CD4-positive, alpha-beta memory T cell (primary cell): ENCODE data around the gene MGAT4A. TPM values are rescaled to one million over a fixed set of nuclear protein-coding genes. Genes with fewer than 3 reads are reported as not detected.

ENCODE experiments used
- CTCF ChIA-PET: fragments of 350-600 bp; sonication (Branson Sonifier 250); formaldehyde crosslinking; loops from one replicate; lab custom pipeline; 2021; ENCODE audit warnings: inconsistent platforms; ENCODE audit not compliant: partially characterized antibody; lab: Charles Lee
- POLR2A ChIA-PET: fragments of 350-600 bp; sonication (Branson Sonifier 250); formaldehyde crosslinking; loops from one replicate; lab custom pipeline; 2021; ENCODE audit not compliant: partially characterized antibody; lab: Charles Lee
- DNase-seq, 5 donors: peaks; one replicate each; pipeline versions ENCODE4 v3.0.0 to v3.0.0-alpha.2; 2020 to 2022; ENCODE audit warnings: mixed read lengths in 1 of 5
- H3K27ac ChIP-seq: one replicate; pipeline ENCODE4 v1.7.0; 2013; ENCODE audit warnings: low read depth, low read length
- H3K27me3 ChIP-seq: 2 replicates; pipeline ENCODE4 v1.7.0; 2013; ENCODE audit warnings: mild to moderate bottlenecking, low read length, moderate library complexity; ENCODE audit not compliant: insufficient read depth
- H3K36me3 ChIP-seq: 2 replicates; pipeline ENCODE4 v1.7.0; 2013; ENCODE audit warnings: mild to moderate bottlenecking, low read length, moderate library complexity; ENCODE audit not compliant: insufficient read depth
- H3K4me1 ChIP-seq: 2 replicates; pipeline ENCODE4 v1.7.0; 2013; ENCODE audit warnings: mild to moderate bottlenecking, low read length, moderate library complexity; ENCODE audit not compliant: insufficient read depth
- H3K4me3 ChIP-seq, 2 donors: one replicate each; pipeline ENCODE4 v1.7.0; 2013; ENCODE audit warnings: low read length in 2 of 2, mild to moderate bottlenecking in 1 of 2
- H3K9me3 ChIP-seq, 2 donors: one replicate each; pipeline ENCODE4 v1.7.0; 2013; ENCODE audit warnings: low read length in 2 of 2, control low read depth in 1 of 2; ENCODE audit not compliant: control insufficient read depth in 1 of 2
- H3K27ac Mint-ChIP-seq, 7 donors: one replicate each; pipeline ENCODE4 v1.8.0; 2020 to 2021; ENCODE audit warnings: mixed read lengths in 7 of 7, mild to moderate bottlenecking in 6 of 7, inconsistent platforms in 3 of 7, moderate library complexity in 3 of 7
- H3K27me3 Mint-ChIP-seq, 2 donors: one replicate each; pipeline ENCODE4 v1.8.0; 2020 to 2021; ENCODE audit warnings: mixed read lengths in 2 of 2
- H3K36me3 Mint-ChIP-seq, 2 donors: one replicate each; pipeline ENCODE4 v1.8.0; 2020 to 2021; ENCODE audit warnings: mixed read lengths in 2 of 2, inconsistent platforms in 1 of 2, mild to moderate bottlenecking in 1 of 2
- H3K4me1 Mint-ChIP-seq, 4 donors: one replicate each; pipeline ENCODE4 v1.8.0; 2020 to 2021; ENCODE audit warnings: mixed read lengths in 4 of 4, mild to moderate bottlenecking in 1 of 4
- H3K4me3 Mint-ChIP-seq, 8 donors: one replicate each; pipeline ENCODE4 v1.8.0; 2020 to 2021; ENCODE audit warnings: mixed read lengths in 8 of 8, mild to moderate bottlenecking in 7 of 8, moderate library complexity in 6 of 8, inconsistent platforms in 3 of 8
- H3K9me3 Mint-ChIP-seq, 8 donors: one replicate each; pipeline ENCODE4 v1.8.0; 2020 to 2021; ENCODE audit warnings: mixed read lengths in 8 of 8, mild to moderate bottlenecking in 5 of 8, inconsistent platforms in 3 of 8, moderate library complexity in 1 of 8
- intact Hi-C: fragments of 100-400 bp; cut with micrococcal nuclease; formaldehyde crosslinking; loops from one replicate; pipeline ENCODE4 v1.15.1; 2023
- polyA plus RNA-seq, 2 donors: library from polyadenylated mRNA; unstranded; fragments of 300-500 nt; fragmentation: Illumina TruSeq; gene quantifications; one replicate each; pipeline ENCODE4 v1.2.3, GENCODE V29; 2021
- total RNA-seq, 2 experiments: library from RNA; stranded (reverse); gene quantifications; one replicate each; pipeline ENCODE4 v1.2.3, GENCODE V29; 2021

Gene MGAT4A
- total and polyA plus RNA-seq, 4 experiments from 2014 or later, result 223 to 336 (median 263) TPM

DNA sequence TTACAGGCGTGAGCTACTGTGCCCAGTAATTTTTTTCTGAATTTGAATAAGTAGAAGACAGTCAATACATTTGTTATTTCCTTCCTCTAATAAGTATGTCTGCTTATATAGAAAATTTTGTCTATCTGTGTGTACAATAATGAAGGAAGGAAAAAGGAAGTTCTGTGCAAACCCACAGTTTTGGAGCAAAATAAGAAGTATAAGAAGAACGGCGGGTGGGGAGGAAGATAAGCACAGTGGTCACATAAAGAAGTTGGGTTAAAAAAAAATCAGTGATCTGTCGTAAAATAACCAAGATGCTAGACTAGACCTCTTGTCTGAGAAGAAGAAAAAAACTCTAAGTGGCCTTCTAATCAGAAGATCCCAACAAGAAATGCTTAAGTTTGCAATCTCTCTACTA, 20.2 kb downstream of the MGAT4A start:
- Mint-ChIP-seq H3K4me3 (peak overlapping the region; percentile 46 to 84 (median 73)), H3K4me1 (peaks cover 65 to 91% (median 77%) of the 10 kb centered on the region in 4 donors), H3K27me3 (no peaks in the 10 kb centered on the region), H3K36me3 (peaks cover 21 to 54% of the 10 kb centered on the region in 2 donors), H3K27ac (peak overlapping the region; percentile 26 to 89 (median 70)), H3K9me3 (no peaks in the 10 kb centered on the region)
- Histone ChIP-seq H3K27ac (no peak overlapping the region), H3K36me3 (no peaks in the 10 kb centered on the region), H3K9me3 (no peaks in the 10 kb centered on the region), H3K4me1 (peaks cover 90% of the 10 kb centered on the region), H3K27me3 (no peaks in the 10 kb centered on the region), H3K4me3 (no peak overlapping the region)
- intact Hi-C loops, result loop anchor here (1.0 kb wide), 1 partner anchor 8 kb away; no protein-coding TSS in a partner anchor
- CTCF ChIA-PET, result interaction anchor here (0.6 to 1.4 kb wide), 3 partner anchors 12 to 61 kb away, joined by 3 to 5 read pairs (median 4); no protein-coding TSS in a partner anchor
- DNase-seq, result no peak
- POLR2A ChIA-PET, result interaction anchor here (0.6 to 7.3 kb wide), 4 partner anchors 17 to 61 kb away, joined by 3 to 84 read pairs (median 6); partner anchors contain the start of gene MGAT4A

DNA sequence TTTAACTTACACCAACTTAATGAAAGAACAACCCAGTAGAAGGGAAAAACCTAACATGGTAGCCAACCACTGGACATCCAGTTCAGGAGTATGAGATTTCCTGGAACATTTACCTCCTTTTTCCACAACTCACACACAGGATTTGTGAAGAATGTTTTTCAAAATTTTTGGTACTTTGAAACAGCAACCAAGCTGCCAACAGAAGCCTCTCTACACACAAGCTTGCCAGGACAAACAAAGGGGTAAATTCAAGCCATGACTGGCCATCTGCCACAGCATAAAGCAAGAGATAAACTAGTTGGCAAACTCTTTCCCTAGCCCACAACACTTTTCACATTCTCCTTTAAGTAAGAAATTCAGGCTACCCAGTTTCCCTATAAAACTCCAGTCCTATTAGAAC, 21.4 kb downstream of the MGAT4A start:
- no peaks in the 10 kb centered on the region for H3K27me3 ChIP-seq
- Mint-ChIP-seq H3K36me3 (peaks cover 27 to 57% of the 10 kb centered on the region in 2 donors), H3K4me3 (peak overlapping the region in 7 of 8 donors; percentile 61 to 84 (median 69)), H3K9me3 (no peaks in the 10 kb centered on the region), H3K27me3 (no peaks in the 10 kb centered on the region), H3K4me1 (peaks cover 67 to 89% (median 77%) of the 10 kb centered on the region in 4 donors), H3K27ac (peak overlapping the region; percentile 25 to 96 (median 63))
- POLR2A ChIA-PET, result interaction anchor here (0.9 to 7.3 kb wide), 3 partner anchors 18 to 53 kb away, joined by 3 to 84 read pairs (median 8); partner anchors contain the start of gene MGAT4A
- intact Hi-C loops, result no loop called here
- no peak overlapping the region for H3K27ac ChIP-seq
- H3K36me3 ChIP-seq, result no peaks in the 10 kb centered on the region
- no peak overlapping the region for H3K4me3 ChIP-seq
- no peaks in the 10 kb centered on the region for H3K9me3 ChIP-seq
- DNase-seq, result no peak
- CTCF ChIA-PET, result interaction anchor here (1.0 to 1.4 kb wide), 3 partner anchors 15 to 123 kb away, joined by 4 to 5 read pairs (median 4); no protein-coding TSS in a partner anchor
- peaks cover 89% of the 10 kb centered on the region for H3K4me1 ChIP-seq

GRCh38 chr2:98708396-98709186, 22.3 kb downstream of the MGAT4A start:
- CTCF ChIA-PET, result interaction anchor here (2.2 to 2.5 kb wide), 2 partner anchors 59 to 114 kb away, joined by 5 to 8 read pairs; no protein-coding TSS in a partner anchor
- Mint-ChIP-seq H3K9me3 (no peaks in the 10 kb centered on the region), H3K27ac (peak overlapping the region; percentile 20 to 96 (median 63)), H3K36me3 (peaks cover 23 to 57% of the 10 kb centered on the region in 2 donors), H3K27me3 (no peaks in the 10 kb centered on the region), H3K4me1 (peaks cover 66 to 89% (median 75%) of the 10 kb centered on the region in 4 donors), H3K4me3 (peak overlapping the region in 6 of 8 donors; percentile 65 to 84 (median 73))
- Histone ChIP-seq H3K36me3 (no peaks in the 10 kb centered on the region), H3K27ac (no peak overlapping the region), H3K4me3 (no peak overlapping the region), H3K27me3 (no peaks in the 10 kb centered on the region), H3K4me1 (peaks cover 89% of the 10 kb centered on the region), H3K9me3 (no peaks in the 10 kb centered on the region)
- POLR2A ChIA-PET, result interaction anchor here (1.3 to 7.3 kb wide), 4 partner anchors 11 to 45 kb away, joined by 3 to 84 read pairs (median 6); partner anchors contain the start of gene MGAT4A
- no peak for DNase-seq
- intact Hi-C loops, result no loop called here

DNA sequence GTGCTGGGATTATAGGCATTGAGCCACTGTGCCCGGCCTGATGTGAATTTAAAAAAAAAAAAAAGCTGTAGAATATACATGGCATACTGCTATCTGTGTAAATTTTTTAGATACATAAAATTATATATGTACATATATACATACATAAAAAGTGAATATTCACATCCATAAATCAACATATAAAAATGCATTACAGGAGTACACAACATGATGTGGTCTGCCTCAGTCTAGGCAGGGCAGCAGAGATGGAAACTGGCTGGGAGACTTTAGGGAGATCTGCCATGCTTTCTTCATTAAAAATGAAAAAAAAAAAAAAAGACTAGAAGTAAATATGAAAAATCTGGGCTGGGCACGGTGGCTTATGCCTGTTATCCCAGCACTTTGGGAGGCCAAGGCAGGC, 24.3 kb downstream of the MGAT4A start:
- Mint-ChIP-seq H3K9me3 (no peaks in the 10 kb centered on the region), H3K27ac (peak overlapping the region in 3 of 7 donors; percentile 64 to 67 (median 67)), H3K27me3 (no peaks in the 10 kb centered on the region), H3K4me3 (peak overlapping the region in 5 of 8 donors; percentile 10 to 64 (median 43)), H3K4me1 (peaks cover 69 to 91% (median 78%) of the 10 kb centered on the region in 4 donors), H3K36me3 (peaks cover 36 to 60% of the 10 kb centered on the region in 2 donors)
- Histone ChIP-seq H3K4me3 (no peak overlapping the region), H3K4me1 (peaks cover 89% of the 10 kb centered on the region), H3K36me3 (no peaks in the 10 kb centered on the region), H3K27ac (no peak overlapping the region), H3K9me3 (no peaks in the 10 kb centered on the region), H3K27me3 (no peaks in the 10 kb centered on the region)
- intact Hi-C loops, result no loop called here
- no peak for DNase-seq
- POLR2A ChIA-PET, result interaction anchor here (0.9 to 7.3 kb wide), 3 partner anchors 21 to 103 kb away, joined by 3 to 84 read pairs (median 3); partner anchors contain the start of gene MGAT4A
- CTCF ChIA-PET, result interaction anchor here (1.0 to 3.7 kb wide), 6 partner anchors 11 to 57 kb away, joined by 3 to 16 read pairs (median 4); no protein-coding TSS in a partner anchor

DNA sequence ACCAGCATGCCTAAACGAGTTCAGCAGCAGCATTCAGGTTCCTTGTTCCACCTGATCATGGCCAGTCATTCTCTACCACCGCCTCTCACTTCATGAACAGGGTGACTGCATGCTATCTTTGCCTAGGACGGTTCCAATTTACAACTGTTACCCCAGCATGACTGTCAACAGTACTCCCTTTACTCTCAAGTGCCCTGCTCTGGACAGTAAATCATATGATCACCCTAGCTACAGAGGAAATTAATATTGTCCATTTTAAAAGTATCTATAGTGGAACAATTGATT, 25.7 kb downstream of the MGAT4A start:
- intact Hi-C loops, result no loop called here
- H3K27ac Mint-ChIP-seq, result peak overlapping the region; percentile 54 to 89 (median 85)
- POLR2A ChIA-PET, result interaction anchor here (1.0 to 1.6 kb wide), 3 partner anchors 13 to 56 kb away, joined by 3 to 5 read pairs (median 4); no protein-coding TSS in a partner anchor

DNA sequence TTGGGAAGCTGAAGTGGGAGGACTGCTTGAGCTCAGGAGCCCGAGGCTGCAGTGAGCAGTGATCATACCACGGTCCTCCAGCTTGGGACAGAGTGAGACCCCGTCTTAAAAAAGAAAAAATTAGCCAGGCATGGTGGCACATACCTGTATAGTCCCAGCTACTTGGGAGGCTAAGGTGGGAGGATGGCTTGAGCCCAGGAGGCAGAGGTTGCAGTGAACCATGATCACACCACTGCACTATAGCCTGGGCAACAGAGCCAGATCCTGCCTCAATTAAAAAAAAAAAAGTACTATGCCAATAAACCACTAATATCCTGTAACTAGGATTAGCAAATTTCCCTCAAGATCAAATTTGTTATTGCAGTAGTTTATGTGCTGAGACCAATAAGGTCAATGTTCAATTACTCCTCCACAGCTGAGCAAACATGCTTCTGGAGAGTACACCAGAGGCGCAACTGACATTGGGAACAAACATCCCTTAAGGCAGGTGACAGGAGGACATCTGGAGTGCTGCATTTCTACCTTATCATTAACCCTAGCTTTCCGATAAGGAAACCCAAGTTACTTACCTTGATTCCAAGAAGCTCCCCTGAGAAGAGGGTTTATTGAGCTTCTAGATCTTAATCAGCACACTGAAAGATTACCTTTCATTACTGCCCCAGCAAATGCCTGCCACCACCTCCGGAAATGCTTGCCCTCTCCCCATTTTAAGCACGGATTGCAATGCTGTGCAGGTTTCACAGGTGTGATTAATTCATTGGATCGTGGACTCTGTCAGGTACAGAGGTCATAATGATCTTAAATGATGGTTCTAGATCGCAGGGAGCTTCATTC, 26.2 kb downstream of the MGAT4A start:
- H3K36me3 ChIP-seq, result peaks cover 3% of the 10 kb centered on the region
- Mint-ChIP-seq H3K4me1 (peaks cover 60 to 84% (median 73%) of the 10 kb centered on the region in 4 donors), H3K9me3 (no peaks in the 10 kb centered on the region), H3K27ac (peak overlapping the region; percentile 54 to 89 (median 85)), H3K27me3 (no peaks in the 10 kb centered on the region), H3K4me3 (peak overlapping the region in 6 of 8 donors; percentile 26 to 76 (median 62)), H3K36me3 (peaks cover 29 to 55% of the 10 kb centered on the region in 2 donors)
- H3K27me3 ChIP-seq, result no peaks in the 10 kb centered on the region
- no peaks in the 10 kb centered on the region for H3K9me3 ChIP-seq
- no peak for DNase-seq
- intact Hi-C loops, result no loop called here
- ChIA-PET CTCF (interaction anchor here (1.2 to 3.7 kb wide), 7 partner anchors 11 to 55 kb away, joined by 3 to 16 read pairs (median 5); no protein-coding TSS in a partner anchor), POLR2A (interaction anchor here (1.0 to 1.7 kb wide), 5 partner anchors 13 to 55 kb away, joined by 3 to 5 read pairs (median 4); no protein-coding TSS in a partner anchor)
- no peak overlapping the region for H3K4me3 ChIP-seq
- peaks cover 83% of the 10 kb centered on the region for H3K4me1 ChIP-seq
- H3K27ac ChIP-seq, result peak overlapping the region; percentile 36

More for the DNA sequence above, 25.7 kb downstream of the MGAT4A start:
- no peak overlapping the region for H3K4me3 ChIP-seq
- Mint-ChIP-seq H3K27me3 (no peaks in the 10 kb centered on the region), H3K36me3 (peaks cover 31 to 57% of the 10 kb centered on the region in 2 donors), H3K4me1 (peaks cover 61 to 86% (median 75%) of the 10 kb centered on the region in 4 donors), H3K4me3 (peak overlapping the region in 6 of 8 donors; percentile 26 to 71 (median 58)), H3K9me3 (no peaks in the 10 kb centered on the region)
- peaks cover 85% of the 10 kb centered on the region for H3K4me1 ChIP-seq
- H3K9me3 ChIP-seq, result no peaks in the 10 kb centered on the region
- H3K36me3 ChIP-seq, result no peaks in the 10 kb centered on the region
- H3K27ac ChIP-seq, result no peak overlapping the region
- CTCF ChIA-PET, result interaction anchor here (1.2 to 3.7 kb wide), 7 partner anchors 11 to 56 kb away, joined by 3 to 16 read pairs (median 5); no protein-coding TSS in a partner anchor
- H3K27me3 ChIP-seq, result no peaks in the 10 kb centered on the region
- no peak for DNase-seq
